HG03571 (cell line): ENCODE results near the gene ARMC10.
"Not testable (repeated sequence)": the region's sequence is repeated elsewhere in the genome, so short reads cannot be mapped to it uniquely, and the experiment has no call there.

Experiments
- ATAC-seq: cut with Tn5 transposase; IDR thresholded peaks from one replicate; pipeline ENCODE4 v1.9.1; 2021; ENCODE audit not compliant: unreplicated experiment

The ARMC10 gene

GRCh38 chr7:103074519-103075336 lies at the start of gene ARMC10, which contains the start of gene FBXL13:
Gene ARMC10 (plus strand): TSS chr7:103075140. CDS start chr7:103075273, 133 bp downstream.
Gene FBXL13 (minus strand): TSS chr7:103074796.
- peak; percentile 88 for ATAC-seq

GRCh38 chr7:103025341-103025740 lies 49.6 kb upstream of the ARMC10 start:
- no peak for ATAC-seq

DNA sequence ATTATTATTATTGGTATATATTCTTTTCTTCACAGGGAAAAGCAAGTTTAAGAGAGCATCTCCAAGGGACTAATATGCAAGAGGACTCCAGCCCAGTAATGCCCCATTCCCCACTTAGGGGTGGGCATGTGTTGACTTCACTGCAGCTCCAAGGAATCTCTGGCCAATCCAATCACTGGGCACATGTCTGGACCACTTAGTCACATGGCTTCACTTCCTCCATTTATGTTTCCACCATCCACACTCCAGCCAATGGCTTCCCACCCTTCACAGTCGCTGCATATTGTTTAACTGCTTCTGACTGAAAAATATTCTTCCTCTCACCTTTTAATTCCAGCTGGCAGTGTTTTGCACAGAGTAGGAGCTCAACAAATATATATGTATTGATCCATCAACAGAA lies 43.9 kb upstream of the ARMC10 start:
- no peak for ATAC-seq

DNA sequence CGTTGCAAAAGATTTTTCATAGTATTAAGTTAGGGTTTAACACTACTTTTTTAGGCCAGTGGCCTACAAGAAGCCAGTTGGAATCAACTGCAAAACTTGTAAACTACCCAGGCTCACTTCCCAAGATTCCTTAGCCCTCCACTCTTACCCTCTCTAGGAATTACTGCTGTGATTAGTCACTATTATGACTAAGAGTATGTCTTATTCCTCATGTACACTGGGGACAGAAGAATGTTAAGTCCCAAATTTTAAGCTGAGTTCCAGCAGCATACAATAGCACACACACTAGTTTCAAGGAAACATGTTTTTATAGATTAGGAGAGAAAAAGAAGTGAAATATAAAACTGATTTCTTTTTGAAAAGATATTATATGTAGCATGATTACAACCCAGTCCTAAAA lies 43.2 kb upstream of the ARMC10 start:
- no peak for ATAC-seq

- ATAC-seq, result not testable (repeated sequence)
Measured at GRCh38 chr7:103034318-103034717, 40.6 kb upstream of the ARMC10 start.

DNA sequence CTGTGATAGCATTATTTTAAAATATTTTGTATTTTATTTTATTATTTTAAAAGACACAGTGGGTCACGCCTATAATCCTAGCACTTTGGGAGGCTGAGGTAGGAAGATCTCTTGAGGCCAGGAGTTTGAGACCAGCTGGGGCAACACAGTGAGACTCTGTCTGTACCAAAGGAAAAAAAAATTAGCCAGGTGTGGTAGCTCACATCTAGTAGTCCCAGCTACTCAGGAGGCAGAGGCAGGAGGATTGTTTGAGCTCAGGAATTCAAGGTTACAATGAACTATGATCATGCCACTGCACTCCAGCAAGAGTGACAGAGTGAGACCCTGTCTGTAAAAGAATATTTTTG lies 37.5 kb upstream of the ARMC10 start:
- no peak for ATAC-seq

- ATAC-seq, result not testable (repeated sequence)
Measured at GRCh38 chr7:103037823-103038739, 36.9 kb upstream of the ARMC10 start.

- not testable (repeated sequence) for ATAC-seq
Measured at GRCh38 chr7:103041815-103042214, 33.1 kb upstream of the ARMC10 start.

GRCh38 chr7:103048833-103049232 lies 26.1 kb upstream of the ARMC10 start:
- ATAC-seq, result no peak

GRCh38 chr7:103051519-103051918 lies 23.4 kb upstream of the ARMC10 start:
- ATAC-seq, result no peak

GRCh38 chr7:103056006-103056405 lies 18.9 kb upstream of the ARMC10 start:
- not testable (repeated sequence) for ATAC-seq

DNA sequence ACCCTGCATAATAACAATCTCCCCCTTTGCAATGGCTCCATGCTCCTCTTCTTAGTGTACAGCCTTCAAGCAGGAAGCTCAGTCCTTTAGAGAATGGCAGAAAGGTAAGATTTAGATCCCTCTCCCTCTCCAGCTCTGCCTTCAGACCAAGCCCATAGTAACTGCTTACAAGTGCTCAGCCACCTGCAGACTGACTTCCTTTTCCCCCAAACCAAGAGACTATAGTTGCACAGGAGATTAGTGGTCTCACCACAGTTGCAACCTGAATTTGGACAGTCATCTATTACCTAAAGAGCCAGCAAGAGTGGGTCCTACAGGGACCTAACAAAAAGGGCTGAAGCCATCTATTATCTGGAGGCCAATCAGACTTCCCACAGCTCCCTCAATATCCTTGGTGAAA lies 16.8 kb upstream of the ARMC10 start:
- ATAC-seq, result no peak

DNA sequence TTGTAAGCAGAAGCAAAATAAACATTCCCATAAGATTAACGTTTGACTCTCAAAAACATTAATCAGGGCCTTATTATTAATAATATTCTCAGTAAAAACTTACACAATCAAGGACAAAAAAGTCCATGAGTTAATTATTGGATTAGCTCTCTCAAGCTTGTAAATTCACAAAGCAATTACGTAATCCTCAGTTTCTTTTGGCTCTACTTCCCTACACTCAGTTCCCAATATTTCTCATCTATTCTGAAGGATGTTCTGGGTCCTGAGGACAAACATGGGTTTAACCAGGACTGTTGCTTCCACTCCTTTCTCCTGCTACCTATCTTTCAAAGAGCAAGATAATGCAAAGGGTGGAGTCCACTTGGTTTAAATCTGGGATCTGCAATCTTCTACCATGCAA lies 15.5 kb upstream of the ARMC10 start:
- no peak for ATAC-seq

- ATAC-seq, result no peak
Measured at GRCh38 chr7:103063895-103064294, 11.0 kb upstream of the ARMC10 start.

- ATAC-seq, result no peak
Measured at GRCh38 chr7:103065667-103066066, 9.3 kb upstream of the ARMC10 start.

DNA sequence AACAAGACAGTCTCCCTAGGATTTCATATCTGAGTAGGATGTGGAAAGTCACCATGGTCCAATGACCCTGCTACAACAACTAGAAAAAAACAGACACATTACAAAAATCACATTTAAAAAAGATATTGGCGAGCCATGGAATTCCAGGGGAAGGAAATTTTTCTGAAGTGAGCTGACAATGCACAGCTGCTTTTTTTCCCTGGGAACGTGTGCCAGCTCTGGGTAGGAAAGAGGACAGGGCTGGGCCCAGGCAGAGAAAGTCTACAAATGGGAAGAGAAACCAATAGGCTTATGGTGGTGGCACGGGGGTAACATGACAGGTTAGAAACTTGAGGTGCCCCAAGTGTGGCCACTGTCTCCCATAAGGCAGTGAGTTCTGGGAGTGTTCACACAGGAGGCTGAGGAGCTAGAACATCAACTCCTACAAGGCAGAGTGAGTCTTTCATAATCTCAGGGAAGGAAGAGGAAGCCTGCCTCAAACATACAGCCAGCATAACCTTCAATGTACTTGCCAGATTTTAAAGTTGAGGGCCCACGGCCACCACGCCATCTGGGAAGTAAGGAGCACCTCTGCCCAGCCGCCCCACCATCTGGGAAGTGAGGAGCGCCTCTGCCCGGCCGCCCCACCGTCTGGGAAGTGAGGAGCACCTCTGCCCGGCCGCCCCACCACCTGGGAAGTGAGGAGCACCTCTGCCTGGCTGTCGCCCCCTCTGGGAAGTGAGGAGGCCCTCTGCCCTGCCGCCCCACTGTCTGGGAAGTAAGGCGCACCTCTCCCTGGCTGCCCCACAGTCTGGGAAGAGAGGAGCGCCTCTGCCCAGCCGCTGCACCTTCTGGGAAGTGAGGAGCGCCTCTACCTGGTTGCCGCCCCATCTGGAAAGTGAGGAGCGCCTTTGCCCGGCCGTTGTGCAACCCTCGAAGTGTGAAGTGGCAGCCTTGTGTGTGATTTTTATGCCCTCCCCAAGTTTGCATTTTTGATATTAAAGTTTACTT lies 6.2 kb upstream of the ARMC10 start:
- ATAC-seq, result no peak

DNA sequence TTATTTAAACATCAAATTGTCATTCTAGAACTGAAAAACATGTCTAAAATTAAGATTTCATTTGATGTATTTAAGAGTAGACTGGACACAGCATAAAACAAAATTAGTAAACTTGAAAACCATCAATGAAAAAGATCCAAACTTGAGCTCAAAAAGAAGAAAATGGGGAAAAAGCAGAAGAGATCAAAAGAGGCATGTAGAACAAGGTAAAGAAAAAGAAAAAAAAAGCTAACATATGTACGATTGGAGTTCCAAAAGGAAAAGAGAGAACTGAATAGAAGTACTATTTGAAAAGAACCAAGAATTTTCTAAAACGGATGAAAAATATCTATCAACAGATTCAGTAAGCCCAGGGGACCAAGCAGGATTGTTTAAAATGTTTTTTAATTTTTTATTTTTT lies 3.9 kb upstream of the ARMC10 start:
- ATAC-seq, result no peak

DNA sequence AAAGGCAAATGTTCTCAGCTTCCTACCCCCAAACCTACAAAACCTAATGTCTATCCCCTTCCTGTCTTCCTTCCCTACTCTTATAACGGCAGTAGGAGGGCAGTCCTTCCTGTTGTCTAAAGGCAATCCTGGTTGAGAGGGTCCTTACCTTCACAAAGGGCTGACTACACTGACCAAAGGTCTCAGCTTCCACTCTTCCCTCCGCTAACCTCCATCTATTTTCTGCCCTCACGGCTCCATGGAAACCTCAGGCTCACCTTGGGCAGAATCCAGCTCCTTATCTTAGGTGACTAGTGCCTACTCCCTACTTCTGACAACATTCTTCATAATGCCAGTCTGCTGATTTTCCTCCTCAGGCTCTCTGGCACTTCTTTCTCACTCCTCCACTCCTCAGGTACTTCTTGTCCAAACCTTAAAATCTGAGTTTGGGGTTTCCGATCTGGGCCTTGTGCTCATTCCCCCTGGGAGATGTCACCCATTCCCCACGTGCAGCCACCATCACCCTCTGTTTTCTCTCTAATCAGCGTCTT lies 886 bp upstream of the ARMC10 start:
- no peak for ATAC-seq

DNA sequence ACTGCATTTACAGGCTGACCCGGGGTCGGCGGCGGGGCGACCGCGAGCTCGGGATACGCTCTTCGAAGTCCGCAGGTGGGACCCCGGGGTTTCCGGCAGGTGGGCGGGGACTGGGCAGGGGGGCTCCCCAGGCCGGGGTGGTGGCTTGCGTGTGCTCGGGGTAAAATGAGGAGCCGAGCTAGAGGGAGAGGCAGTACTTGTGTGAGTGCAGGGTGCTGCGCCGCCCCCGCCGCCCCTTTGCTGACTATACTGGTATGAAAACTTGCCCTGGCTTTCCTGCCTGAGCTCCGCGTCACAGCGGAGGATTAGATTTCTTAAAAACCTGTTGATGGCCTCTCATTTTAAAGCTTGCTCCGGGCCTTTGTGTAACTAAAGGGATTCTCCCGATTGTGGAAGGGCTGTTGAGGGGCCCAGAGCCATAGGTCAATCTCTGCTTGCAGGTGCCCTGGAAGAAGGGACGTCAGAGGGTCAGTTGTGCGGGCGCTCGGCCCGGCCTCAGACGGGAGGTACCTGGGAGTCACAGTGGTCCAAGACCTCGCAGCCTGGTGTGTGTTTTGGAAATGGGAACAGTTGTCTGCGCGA lies 488 bp downstream of the ARMC10 start:
- ATAC-seq, result peak; percentile 38

- ATAC-seq, result no peak
Measured at GRCh38 chr7:103076764-103077163, 1.8 kb downstream of the ARMC10 start.
